K562 (cell line): Measurements from ENCODE around the gene OR8B8. TPM values are rescaled to one million over a fixed set of nuclear protein-coding genes. Genes with fewer than 3 reads are reported as not detected.
A peak's percentile ranks its signal among the peaks of the same experiment; 100 is the strongest.

Experiments
- CEBPG ChIP-seq, 3 experiments: fragments of 200-800 bp in 1 of 3; sonication (Bioruptor generic) in 1 of 3; sonication (generic) in 1 of 3; formaldehyde crosslinking in 1 of 3; IDR thresholded peaks in 2 of 3; conservative IDR thresholded peaks in 1 of 3; 2 replicates each; pipeline versions ENCODE4 v1.6.1 to v1.8.0; 2016 to 2022; ENCODE audit warnings: missing compliant biosample characterization in 2 of 3, missing genetic modification characterization in 2 of 3, mild to moderate bottlenecking in 1 of 3, missing genetic modification reagents in 1 of 3
- DMBX1 ChIP-seq: fragments of 250-450 bp; sonication (Bioruptor Pico); IDR thresholded peaks from 2 replicates; pipeline ENCODE4 v1.8.0; 2022; ENCODE audit warnings: inconsistent platforms, mild to moderate bottlenecking, moderate library complexity, borderline replicate concordance
- GABPA ChIP-seq: fragments of 200-800 bp; sonication (Bioruptor generic); conservative IDR thresholded peaks from 2 replicates; pipeline ENCODE4 v1.6.1; 2016; ENCODE audit warnings: low read depth, missing genetic modification characterization, missing compliant biosample characterization
- GTF2B ChIP-seq: IDR thresholded peaks from 2 replicates; pipeline ENCODE4 v1.6.1; 2011; ENCODE audit not compliant: insufficient read length; ENCODE audit errors: extremely low read depth
- JUNB ChIP-seq: fragments of 450-650 bp; formaldehyde crosslinking; conservative IDR thresholded peaks from 2 replicates; pipeline ENCODE4 v1.4.0; 2020; ENCODE audit warnings: mild to moderate bottlenecking
- JUND ChIP-seq, 2 experiments: IDR thresholded peaks; 2 replicates in 1 of 2; 3 replicates in 1 of 2; pipeline ENCODE4 v1.6.1; 2011; ENCODE audit warnings: borderline replicate concordance in 2 of 2, low read depth in 2 of 2, low read length in 2 of 2, improper control_type of control experiment in 1 of 2, missing biosample characterization in 1 of 2, missing genetic modification characterization in 1 of 2, missing genetic modification reagents in 1 of 2
- KLF10 ChIP-seq: fragments of 250-450 bp; sonication (Bioruptor Pico); IDR thresholded peaks from 2 replicates; pipeline ENCODE4 v1.6.1; 2021; ENCODE audit warnings: matching md5 sums
- MCM3 ChIP-seq: fragments of 450-650 bp; IDR thresholded peaks from 2 replicates; pipeline ENCODE4 v1.6.1; 2016
- NFRKB ChIP-seq: fragments of 450-650 bp; IDR thresholded peaks from 2 replicates; pipeline ENCODE4 v1.6.1; 2016; ENCODE audit warnings: low read depth
- STAG1 ChIP-seq: sonication (generic); formaldehyde crosslinking; IDR thresholded peaks from 2 replicates; pipeline ENCODE4 v1.5.0; 2020; ENCODE audit warnings: missing genetic modification reagents, borderline replicate concordance
- YBX1 ChIP-seq: fragments of 450-650 bp; IDR thresholded peaks from 2 replicates; pipeline ENCODE4 v1.7.1; 2016; ENCODE audit warnings: mild to moderate bottlenecking
- ZMIZ1 ChIP-seq, 2 experiments: fragments of 150-350 bp in 1 of 2; IDR thresholded peaks; 2 replicates each; pipeline ENCODE4 v1.6.1; 2012 to 2016; ENCODE audit warnings: low read depth in 2 of 2, low read length in 2 of 2, mild to moderate bottlenecking in 1 of 2, moderate library complexity in 1 of 2
- ZNF121 ChIP-seq: sonication (generic); formaldehyde crosslinking; conservative IDR thresholded peaks from 2 replicates; pipeline ENCODE4 v1.8.0; 2022; ENCODE audit warnings: missing genetic modification reagents
- ZNF274 ChIP-seq: IDR thresholded peaks from 2 replicates; pipeline ENCODE4 v1.6.1; 2011; ENCODE audit warnings: low read depth, mild to moderate bottlenecking, low read length, moderate library complexity, borderline replicate concordance
- polyA plus RNA-seq, 8 experiments: library from polyadenylated mRNA; depleted of rRNA in 4 of 8; stranded (reverse) in 5 of 8; unstranded in 3 of 8; fragments of >200 nt; fragmentation: Nextera tagmentation in 2 of 8; fragmentation: Illumina TruSeq in 1 of 8; extraction: Ambion mirVana in 2 of 8; extraction: Trizol in 1 of 8; gene quantifications; 2 replicates each; pipeline versions ENCODE4 v1.2.1 to v1.2.3, GENCODE V29; 2011 to 2014; ENCODE audit warnings: inconsistent platforms in 1 of 8, missing spikeins in 1 of 8
- total RNA-seq, 7 experiments: library from RNA; depleted of rRNA in 6 of 7; stranded (reverse); fragments of >200 nt in 6 of 7; fragmentation: Illumina TruSeq in 2 of 7; extraction: Trizol in 2 of 7; gene quantifications; 2 replicates each; pipeline versions ENCODE4 v1.2.1 to v1.2.3, GENCODE V29; 2011 to 2021; ENCODE audit warnings: low replicate concordance in 1 of 7
- TF ChIP-seq, protein P1 (sequence below), 2 experiments: fragments of 450-650 bp; IDR thresholded peaks; 2 replicates each; pipeline ENCODE4 v1.6.1; 2016
- TF ChIP-seq, protein P2 (sequence below): fragments of 250-450 bp; sonication (Bioruptor Pico); IDR thresholded peaks from 2 replicates; pipeline ENCODE4 v1.8.0; 2021; ENCODE audit warnings: borderline replicate concordance, mild to moderate bottlenecking, moderate library complexity; ENCODE audit not compliant: poor library complexity, severe bottlenecking
- TF ChIP-seq, protein P3 (sequence below): fragments of 250-450 bp; sonication (Bioruptor Pico); IDR thresholded peaks from 2 replicates; pipeline ENCODE4 v1.8.0; 2021; ENCODE audit warnings: moderate library complexity, mild to moderate bottlenecking, inconsistent platforms
- TF ChIP-seq, protein P4 (sequence below): fragments of 450-650 bp; IDR thresholded peaks from 2 replicates; pipeline ENCODE4 v1.6.1; 2016

The OR8B8 gene
- total and polyA plus RNA-seq, 9 of the 15 experiments (the other 6 are each of a cell fraction or from before 2014, with no cell fraction given): 0.18 TPM; not detected in 8

DNA sequence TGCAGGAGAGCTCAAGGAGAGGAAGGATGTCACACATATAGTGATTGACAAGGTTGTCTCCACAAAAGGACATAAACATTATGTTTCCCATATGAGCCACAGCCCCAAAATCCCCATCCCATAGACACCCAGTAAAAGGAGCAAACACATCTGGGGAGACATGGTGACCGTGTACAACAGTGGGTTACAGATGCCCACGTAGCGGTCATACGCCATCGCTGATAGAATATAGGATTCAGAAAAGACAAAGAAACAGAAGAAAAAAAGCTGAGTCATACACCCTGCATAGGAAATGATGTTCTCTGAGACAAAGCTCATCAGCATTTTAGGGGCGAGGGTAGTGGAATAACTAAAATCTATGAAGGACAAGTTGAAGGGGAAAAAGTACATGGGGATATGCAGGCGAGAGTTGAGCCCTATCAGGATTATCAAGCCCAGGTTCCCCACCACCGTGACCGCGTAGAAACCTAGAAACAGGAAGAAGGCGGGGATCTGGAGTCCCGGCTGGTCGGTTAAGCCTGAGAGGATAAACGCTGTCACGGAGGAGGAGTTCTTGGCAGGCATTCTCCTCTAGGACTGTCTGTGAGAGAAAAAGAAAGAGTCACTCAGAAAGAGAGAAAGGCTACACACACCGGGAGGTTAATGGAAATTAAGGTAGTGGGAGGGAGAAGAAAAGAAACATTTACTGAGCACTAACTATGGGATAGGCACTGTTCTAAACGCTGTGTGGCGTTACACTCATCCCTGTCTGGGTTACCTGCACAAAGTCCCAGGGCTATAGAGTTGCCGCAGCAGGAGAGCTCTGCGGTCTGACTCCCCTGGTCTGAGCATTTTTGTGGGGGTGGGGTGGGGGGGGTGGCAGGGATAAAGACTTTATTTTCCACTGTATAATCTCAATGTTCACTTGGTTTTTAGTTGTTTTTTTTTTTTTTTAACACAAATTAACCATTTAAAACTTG lies 36.1 kb upstream of the OR8B8 start (continued):
- TF ChIP-seq, protein P1, sequence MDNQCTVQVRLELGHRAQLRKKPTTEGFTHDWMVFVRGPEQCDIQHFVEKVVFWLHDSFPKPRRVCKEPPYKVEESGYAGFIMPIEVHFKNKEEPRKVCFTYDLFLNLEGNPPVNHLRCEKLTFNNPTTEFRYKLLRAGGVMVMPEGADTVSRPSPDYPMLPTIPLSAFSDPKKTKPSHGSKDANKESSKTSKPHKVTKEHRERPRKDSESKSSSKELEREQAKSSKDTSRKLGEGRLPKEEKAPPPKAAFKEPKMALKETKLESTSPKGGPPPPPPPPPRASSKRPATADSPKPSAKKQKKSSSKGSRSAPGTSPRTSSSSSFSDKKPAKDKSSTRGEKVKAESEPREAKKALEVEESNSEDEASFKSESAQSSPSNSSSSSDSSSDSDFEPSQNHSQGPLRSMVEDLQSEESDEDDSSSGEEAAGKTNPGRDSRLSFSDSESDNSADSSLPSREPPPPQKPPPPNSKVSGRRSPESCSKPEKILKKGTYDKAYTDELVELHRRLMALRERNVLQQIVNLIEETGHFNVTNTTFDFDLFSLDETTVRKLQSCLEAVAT (IDR thresholded peaks at IDR 0.05): no peak
- TF ChIP-seq STAG1 (no peak), ZMIZ1 (IDR thresholded peaks at IDR 0.05; ENCODE audit: low read depth in 2 of 2, low read length in 2 of 2) (no peak), ZNF274 (no peak), MCM3 (no peak), JUNB (CRISPR knock-in tag) (no peak), CEBPG (CRISPR knock-in tag; IDR thresholded peaks at IDR 0.05) (no peak), CEBPG (tag; conservative IDR thresholded peaks at IDR 0.05 in 1 of 2, IDR thresholded peaks at IDR 0.05 in 1 of 2) (no peak), NFRKB (0 out of 2 replicates have a peak, but pooled peaks have one; percentile 58), JUND (IDR thresholded peaks at IDR 0.05; ENCODE audit: borderline replicate concordance, low read depth, low read length) (no peak), JUND (tag; IDR thresholded peaks at IDR 0.05; ENCODE audit: borderline replicate concordance, low read depth, low read length) (0 out of 3 replicates have a peak, but pooled peaks have one; percentile 27), GTF2B (no peak), DMBX1 (CRISPR knock-in tag) (no peak), YBX1 (no peak), KLF10 (CRISPR knock-in tag) (no peak), ZNF121 (CRISPR knock-in tag) (no peak), GABPA (0 out of 2 replicates have a peak, but pooled peaks have one; percentile 19)
- TF ChIP-seq, protein P2, sequence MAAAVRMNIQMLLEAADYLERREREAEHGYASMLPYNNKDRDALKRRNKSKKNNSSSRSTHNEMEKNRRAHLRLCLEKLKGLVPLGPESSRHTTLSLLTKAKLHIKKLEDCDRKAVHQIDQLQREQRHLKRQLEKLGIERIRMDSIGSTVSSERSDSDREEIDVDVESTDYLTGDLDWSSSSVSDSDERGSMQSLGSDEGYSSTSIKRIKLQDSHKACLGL (CRISPR knock-in tag): no peak
- TF ChIP-seq, protein P3, sequence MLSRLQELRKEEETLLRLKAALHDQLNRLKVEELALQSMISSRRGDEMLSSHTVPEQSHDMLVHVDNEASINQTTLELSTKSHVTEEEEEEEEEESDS (CRISPR knock-in tag): no peak
- TF ChIP-seq, protein P4, sequence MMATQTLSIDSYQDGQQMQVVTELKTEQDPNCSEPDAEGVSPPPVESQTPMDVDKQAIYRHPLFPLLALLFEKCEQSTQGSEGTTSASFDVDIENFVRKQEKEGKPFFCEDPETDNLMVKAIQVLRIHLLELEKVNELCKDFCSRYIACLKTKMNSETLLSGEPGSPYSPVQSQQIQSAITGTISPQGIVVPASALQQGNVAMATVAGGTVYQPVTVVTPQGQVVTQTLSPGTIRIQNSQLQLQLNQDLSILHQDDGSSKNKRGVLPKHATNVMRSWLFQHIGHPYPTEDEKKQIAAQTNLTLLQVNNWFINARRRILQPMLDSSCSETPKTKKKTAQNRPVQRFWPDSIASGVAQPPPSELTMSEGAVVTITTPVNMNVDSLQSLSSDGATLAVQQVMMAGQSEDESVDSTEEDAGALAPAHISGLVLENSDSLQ: peak; percentile 75
